Stimulated activated CD4-positive, alpha-beta T cell treated with anti-CD3 and anti-CD28 coated beads, Interleukin-4, amount 100 ng/mL, for 4 hours (primary cell): ENCODE measurements around the gene ISY1.
"Not testable (repeated sequence)": the region's sequence is repeated elsewhere in the genome, so short reads cannot be mapped to it uniquely, and the experiment has no call there.

ENCODE experiments used
- DNase-seq, 2 experiments: peaks; one replicate each; pipeline ENCODE4 v3.0.0-alpha.2; 2020

The ISY1 gene

GRCh38 chr3:129165594-129165993 lies 4.7 kb upstream of the ISY1 start:
- not testable (repeated sequence) for DNase-seq

- no peak for DNase-seq
Measured at GRCh38 chr3:129164500-129164899, 3.6 kb upstream of the ISY1 start.

GRCh38 chr3:129162729-129163579 lies 2.1 kb upstream of the ISY1 start:
- no peak for DNase-seq

- peak in 1 of 2 experiments; percentile 25 for DNase-seq
Measured at GRCh38 chr3:129161860-129162271, 1.0 kb upstream of the ISY1 start.

GRCh38 chr3:129144786-129145185 lies 16.1 kb downstream of the ISY1 start:
- no peak for DNase-seq

- not testable (repeated sequence) for DNase-seq
Measured at GRCh38 chr3:129141011-129141410, 19.9 kb downstream of the ISY1 start.

GRCh38 chr3:129139911-129140310 lies 21.0 kb downstream of the ISY1 start:
- no peak for DNase-seq

GRCh38 chr3:129136275-129136674 lies 24.6 kb downstream of the ISY1 start:
- DNase-seq: not testable (repeated sequence)

GRCh38 chr3:129132097-129132866 lies 28.6 kb downstream of the ISY1 start:
- DNase-seq: no peak

GRCh38 chr3:129131465-129132088 lies 29.3 kb downstream of the ISY1 start:
- no peak for DNase-seq

GRCh38 chr3:129130291-129130813 lies 30.5 kb downstream of the ISY1 start:
- DNase-seq: no peak

GRCh38 chr3:129128357-129129155 lies 32.3 kb downstream of the ISY1 start:
- no peak for DNase-seq

- no peak for DNase-seq
Measured at GRCh38 chr3:129126726-129127280, 34.1 kb downstream of the ISY1 start.

- no peak for DNase-seq
Measured at GRCh38 chr3:129123314-129124060, 37.4 kb downstream of the ISY1 start.

- no peak for DNase-seq
Measured at GRCh38 chr3:129122412-129123011, 38.4 kb downstream of the ISY1 start.

- DNase-seq: peak; percentile 83 to 86
Measured at GRCh38 chr3:129121792-129122411, 39.0 kb downstream of the ISY1 start, which contains the start of gene RAB43. Gene RAB43 (minus strand): TSS chr3:129121804. CDS start chr3:129121489, 315 bp downstream.

GRCh38 chr3:129121016-129121791 lies 39.7 kb downstream of the ISY1 start:
- peak in 1 of 2 experiments; percentile 72 for DNase-seq

- peak; percentile 78 to 88 for DNase-seq
Measured at GRCh38 chr3:129120254-129121004, 40.4 kb downstream of the ISY1 start.
